ENCODE measurements around the gene KASH5. TPM values are rescaled to one million over a fixed set of nuclear protein-coding genes. Genes with fewer than 3 reads are reported as not detected.
"Not testable (repeated sequence)": the region's sequence is repeated elsewhere in the genome, so short reads cannot be mapped to it uniquely, and the experiment has no call there.

KASH5 gene
- polyA plus RNA-seq, 4 donors: 0.21 to 0.48 (median 0.29) TPM; not detected in 1

- DNase-seq (ENCODE audit: low read depth in 4 of 4, low spot score in 3 of 4): peak; percentile 81 to 89 (median 86)
These were observed 26.5 kb upstream of the KASH5 start for GRCh38 chr19:49361438-49362047.

- peak in 3 of 4 donors; percentile 60 to 65 (median 64) for DNase-seq (ENCODE audit: low read depth in 4 of 4, low spot score in 3 of 4)
These were observed 25.8 kb upstream of the KASH5 start, which contains the start of gene TEAD2 for GRCh38 chr19:49362048-49362928. TSS of gene TEAD2 (minus strand) at chr19:49362416. CDS start at chr19:49360075, 2,341 bp downstream.

GRCh38 chr19:49362929-49363267 lies 25.2 kb upstream of the KASH5 start:
- peak in 2 of 4 donors; percentile 33 to 52 for DNase-seq (ENCODE audit: low read depth in 4 of 4, low spot score in 3 of 4)

GRCh38 chr19:49363268-49364082 lies 24.6 kb upstream of the KASH5 start, which contains the start of gene DKKL1:
TSS of gene DKKL1 (plus strand) at chr19:49363877. CDS start at chr19:49363999, 122 bp downstream.
- peak; percentile 95 to 97 (median 96) for DNase-seq (ENCODE audit: low read depth in 4 of 4, low spot score in 3 of 4)

- no peak for DNase-seq (ENCODE audit: low read depth in 4 of 4, low spot score in 3 of 4)
These were observed 23.8 kb upstream of the KASH5 start for GRCh38 chr19:49364083-49364737.

- DNase-seq (ENCODE audit: low read depth in 4 of 4, low spot score in 3 of 4): no peak
These were observed 21.9 kb upstream of the KASH5 start for GRCh38 chr19:49366110-49366509.

GRCh38 chr19:49368711-49369358 lies 19.2 kb upstream of the KASH5 start:
- no peak for DNase-seq (ENCODE audit: low read depth in 4 of 4, low spot score in 3 of 4)

- no peak for DNase-seq (ENCODE audit: low read depth in 4 of 4, low spot score in 3 of 4)
These were observed 16.9 kb upstream of the KASH5 start for GRCh38 chr19:49371184-49371583.

GRCh38 chr19:49373174-49373573 lies 14.9 kb upstream of the KASH5 start:
- DNase-seq (ENCODE audit: low read depth in 4 of 4, low spot score in 3 of 4): not testable (repeated sequence)

GRCh38 chr19:49374665-49375434 lies 13.2 kb upstream of the KASH5 start:
- DNase-seq (ENCODE audit: low read depth in 4 of 4, low spot score in 3 of 4): no peak

GRCh38 chr19:49378512-49378911 lies 9.5 kb upstream of the KASH5 start:
- no peak for DNase-seq (ENCODE audit: low read depth in 4 of 4, low spot score in 3 of 4)

- no peak for DNase-seq (ENCODE audit: low read depth in 4 of 4, low spot score in 3 of 4)
These were observed 7.7 kb upstream of the KASH5 start for GRCh38 chr19:49380391-49380790.

GRCh38 chr19:49382639-49383038 lies 5.4 kb upstream of the KASH5 start:
- no peak for DNase-seq (ENCODE audit: low read depth in 4 of 4, low spot score in 3 of 4)

- DNase-seq (ENCODE audit: low read depth in 4 of 4, low spot score in 3 of 4): no peak
These were observed 4.5 kb upstream of the KASH5 start for GRCh38 chr19:49383599-49383998.

- no peak for DNase-seq (ENCODE audit: low read depth in 4 of 4, low spot score in 3 of 4)
These were observed 1.4 kb downstream of the KASH5 start for GRCh38 chr19:49389406-49389805.

- no peak for DNase-seq (ENCODE audit: low read depth in 4 of 4, low spot score in 3 of 4)
These were observed 2.3 kb downstream of the KASH5 start for GRCh38 chr19:49390131-49390928.

- no peak for DNase-seq (ENCODE audit: low read depth in 4 of 4, low spot score in 3 of 4)
These were observed 2.9 kb downstream of the KASH5 start for GRCh38 chr19:49390929-49391359.
